K562 (cell line): Measurements from ENCODE around the gene GNB5. TPM values are rescaled to one million over a fixed set of nuclear protein-coding genes. Genes with fewer than 3 reads are reported as not detected.

Experiments
- ATAC-seq: fragments of 200-7000 bp; cut with Tn5 transposase; 3 replicates; pipeline ENCODE4 v1.9.1; 2020; ENCODE audit warnings: moderate library complexity
- BruUV-seq: library from RNA; stranded (reverse); fragments of 400-500 nt; replicated peaks from 2 replicates; lab custom pipeline; 2021; lab: Mats Ljungman, UMichigan
- CTCF ChIA-PET: fragments of 300-600 bp; formaldehyde crosslinking; extraction: SDS; loops from one replicate; lab custom pipeline; 2021; ENCODE audit warnings: low intra/inter-chr PET ratio; lab: Yijun Ruan, JAX
- POLR2A ChIA-PET: fragments of 300-600, 350-650 bp; sonication (Branson Sonifier 250); formaldehyde crosslinking; extraction: SDS; loops from one replicate; lab custom pipeline; 2021; ENCODE audit warnings: antibody characterized with exemption, inconsistent platforms; lab: Yijun Ruan, JAX
- DNase-seq, 4 experiments: peaks; one replicate each; pipeline versions ENCODE4 v3.0.0 to v3.0.0-alpha.2; 2011 to 2018; ENCODE audit warnings: low spot score in 3 of 4, mixed read lengths in 3 of 4; ENCODE audit errors: extremely low read depth in 1 of 4
- FAIRE-seq: peaks from 2 replicates; lab custom pipeline; 2011; peaks lifted over from hg19 to GRCh38; lab: Jason Lieb, UNC
- H2AFZ ChIP-seq: 2 replicates; pipeline ENCODE4 v1.6.0; 2011; ENCODE audit warnings: low read depth, low read length, control low read depth, inconsistent platforms
- H3K27ac ChIP-seq: fragments of 200-600 bp; 3 replicates; pipeline ENCODE4 v1.8.0; 2011; ENCODE audit warnings: low read depth, mild to moderate bottlenecking, control low read depth, inconsistent platforms, low read length, moderate library complexity, mixed read lengths; ENCODE audit errors: extremely low read depth
- H3K27me3 ChIP-seq, 2 experiments: fragments of 300-600 bp in 1 of 2; 2 replicates in 1 of 2; 3 replicates in 1 of 2; pipeline versions ENCODE4 v1.6.0 to v1.8.0; 2011; ENCODE audit warnings: inconsistent platforms in 2 of 2, low read length in 2 of 2, mild to moderate bottlenecking in 1 of 2, mixed read lengths in 1 of 2, moderate library complexity in 1 of 2; ENCODE audit not compliant: control insufficient read depth in 2 of 2, insufficient read depth in 2 of 2
- H3K36me3 ChIP-seq: fragments of 300-600 bp; 3 replicates; pipeline ENCODE4 v1.8.0; 2011; ENCODE audit warnings: mild to moderate bottlenecking, low read length, inconsistent platforms; ENCODE audit not compliant: control insufficient read depth, insufficient read depth
- H3K4me1 ChIP-seq, 2 experiments: fragments of 200-600 bp in 1 of 2; replicated peaks in 1 of 2; 2 replicates in 1 of 2; 3 replicates in 1 of 2; pipeline versions ENCODE4 v1.5.1 to v1.8.0; 2011; ENCODE audit warnings: inconsistent platforms in 2 of 2, low read length in 2 of 2, mild to moderate bottlenecking in 1 of 2, mixed read lengths in 1 of 2, moderate library complexity in 1 of 2; ENCODE audit not compliant: control insufficient read depth in 2 of 2, insufficient read depth in 2 of 2
- H3K4me2 ChIP-seq: 2 replicates; pipeline ENCODE4 v1.6.1; 2011; ENCODE audit warnings: low read length, control low read depth, inconsistent platforms, mixed read lengths; ENCODE audit not compliant: insufficient read depth
- H3K4me3 ChIP-seq: fragments of 200-600 bp; sonication (generic), shearing (Covaris generic); 2 replicates; pipeline ENCODE4 v1.5.1; 2016; ENCODE audit warnings: control low read depth, inconsistent platforms
- H3K79me2 ChIP-seq: fragments of 200-600 bp; 3 replicates; pipeline ENCODE4 v1.8.0; 2011; ENCODE audit warnings: low read length, inconsistent platforms; ENCODE audit not compliant: control insufficient read depth, insufficient read depth
- H3K9ac ChIP-seq, 2 experiments: 2 replicates each; pipeline versions ENCODE4 v1.6.0 to v1.6.1; 2011; ENCODE audit warnings: low read depth in 2 of 2, low read length in 2 of 2, control low read depth in 1 of 2, inconsistent platforms in 1 of 2, mild to moderate bottlenecking in 1 of 2, mixed read lengths in 1 of 2; ENCODE audit not compliant: insufficient read depth in 1 of 2
- H3K9me1 ChIP-seq: one replicate; pipeline ENCODE4 v1.6.0; 2011; ENCODE audit warnings: inconsistent platforms, mild to moderate bottlenecking, low read length, moderate library complexity; ENCODE audit not compliant: control insufficient read depth, insufficient read depth
- H3K9me3 ChIP-seq: replicated peaks from 2 replicates; pipeline ENCODE4 v1.5.1; 2011; ENCODE audit warnings: low read depth, low read length, inconsistent platforms; ENCODE audit not compliant: control insufficient read depth, insufficient read depth
- H4K20me1 ChIP-seq: replicated peaks from 2 replicates; pipeline ENCODE4 v1.6.1; 2011; ENCODE audit warnings: low read length, inconsistent platforms, mixed read lengths; ENCODE audit not compliant: control insufficient read depth, insufficient read depth
- CBX8 ChIP-seq: fragments of 200-600 bp; sonication (generic); IDR thresholded peaks from 2 replicates; pipeline ENCODE4 v1.6.1; 2012; ENCODE audit warnings: borderline replicate concordance, mixed run types, low read depth, mild to moderate bottlenecking, moderate library complexity, mixed read lengths, low read length, control low read depth, inconsistent platforms; ENCODE audit not compliant: poor library complexity, severe bottlenecking; ENCODE audit errors: extremely low read depth
- HDAC6 ChIP-seq: IDR thresholded peaks from 2 replicates; pipeline ENCODE4 v1.6.1; 2012; ENCODE audit warnings: low read depth, mild to moderate bottlenecking, control low read depth, inconsistent platforms, low read length, moderate library complexity
- MAFG ChIP-seq: fragments of 450-650 bp; conservative IDR thresholded peaks from 2 replicates; pipeline ENCODE4 v1.6.1; 2016; ENCODE audit warnings: missing genetic modification characterization, missing compliant biosample characterization
- ZNF316 ChIP-seq: fragments of 450-650 bp; IDR thresholded peaks from 2 replicates; pipeline ENCODE4 v1.6.1; 2016
- WGBS: fragments of 100-300 bp; shearing (Covaris generic); methylation state at CpG from one replicate; pipeline ENCODE4 v1.1.6; 2016; ENCODE audit warnings: low coverage, mixed read lengths; ENCODE audit not compliant: insufficient coverage; ENCODE audit errors: missing lambda C conversion rate; 5-methylcytosine and 5-hydroxymethylcytosine counted together
- in situ Hi-C: fragments of 300-500 bp; cut with MboI; formaldehyde crosslinking; loops from 4 replicates; pipeline ENCODE4 v1.15.0; 2018; ENCODE audit warnings: inconsistent platforms, mixed read lengths
- intact Hi-C: fragments of 100-400 bp; cut with micrococcal nuclease; formaldehyde crosslinking; loops from 2 replicates; pipeline ENCODE4 v1.14.2; 2022
- polyA plus RNA-seq, 8 experiments: library from polyadenylated mRNA; depleted of rRNA in 4 of 8; stranded (reverse) in 5 of 8; unstranded in 3 of 8; fragments of >200 nt; fragmentation: Nextera tagmentation in 2 of 8; fragmentation: Illumina TruSeq in 1 of 8; extraction: Ambion mirVana in 2 of 8; extraction: Trizol in 1 of 8; gene quantifications; 2 replicates each; pipeline versions ENCODE4 v1.2.1 to v1.2.3, GENCODE V29; 2011 to 2014; ENCODE audit warnings: inconsistent platforms in 1 of 8, missing spikeins in 1 of 8
- total RNA-seq, 7 experiments: library from RNA; depleted of rRNA in 6 of 7; stranded (reverse); fragments of >200 nt in 6 of 7; fragmentation: Illumina TruSeq in 2 of 7; extraction: Trizol in 2 of 7; gene quantifications; 2 replicates each; pipeline versions ENCODE4 v1.2.1 to v1.2.3, GENCODE V29; 2011 to 2021; ENCODE audit warnings: low replicate concordance in 1 of 7
- TF ChIP-seq, protein P1 (sequence below): sonication (generic); formaldehyde crosslinking; IDR thresholded peaks from 2 replicates; pipeline ENCODE4 v1.8.0; 2022; ENCODE audit warnings: mild to moderate bottlenecking, missing genetic modification reagents

Gene GNB5
- total and polyA plus RNA-seq, 9 of the 15 experiments (the other 6 are each of a cell fraction or from before 2014, with no cell fraction given): 0.11 to 2.1 (median 0.77) TPM

DNA sequence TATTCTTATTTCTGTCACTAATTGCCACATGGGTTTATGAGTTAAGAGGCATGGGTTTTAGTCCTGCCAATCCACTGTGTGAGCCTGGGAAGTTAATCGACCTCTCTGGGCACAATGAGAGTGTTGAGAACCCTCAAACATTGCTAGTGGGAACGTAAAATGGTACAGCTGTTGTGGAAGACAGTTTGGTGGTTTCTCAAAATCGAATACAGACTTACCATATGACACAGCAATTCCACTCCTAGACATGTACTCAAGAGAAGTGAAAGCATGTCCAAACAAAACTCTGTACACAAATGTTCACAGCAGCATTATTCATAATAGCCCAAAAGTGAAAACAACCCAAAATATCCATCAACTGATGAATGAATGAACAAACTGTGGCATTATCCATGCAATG, 5.7 kb upstream of the GNB5 start:
- no peak for ATAC-seq
- in situ Hi-C loops: no loop called here
- no TSS peak for BruUV-seq

GRCh38 chr15:52193791-52194190, 2.6 kb upstream of the GNB5 start:
- H3K4me1 ChIP-seq: no peaks in the 10 kb centered on the region; a peak in 1 of 5 replicates
- DNase-seq: no peak
- no peaks in the 10 kb centered on the region for H3K9me1 ChIP-seq
- no peak overlapping the region for H2AFZ ChIP-seq
- in situ Hi-C loops: no loop called here
- no peak overlapping the region for H3K9ac ChIP-seq
- H3K79me2 ChIP-seq: no peaks in the 10 kb centered on the region
- no peaks in the 10 kb centered on the region for H3K36me3 ChIP-seq
- CTCF ChIA-PET: interaction anchor here (0.6 kb wide), 1 partner anchor 681 kb away, joined by 3 read pairs; no protein-coding TSS in a partner anchor
- TF ChIP-seq HDAC6 (no peak), CBX8 (peak; percentile 6)
- TF ChIP-seq, all 486 proteins: peak for 1
- no peak overlapping the region for H3K4me2 ChIP-seq
- WGBS: 0% methylated on average over 1 of the region's 1 CpG
- no peak overlapping the region for H3K27ac ChIP-seq
- ATAC-seq (no peak), FAIRE-seq (peak; percentile 42)
- POLR2A ChIA-PET: interaction anchor here (1.1 to 2.1 kb wide), 3 partner anchors 10 to 23 kb away, joined by 3 to 10 read pairs (median 3); no protein-coding TSS in a partner anchor
- peaks cover 26 to 35% of the 10 kb centered on the region in 2 experiments for H3K27me3 ChIP-seq
- H4K20me1 ChIP-seq: no peaks in the 10 kb centered on the region
- BruUV-seq: no TSS peak
- no peaks in the 10 kb centered on the region for H3K9me3 ChIP-seq
- intact Hi-C loops: no loop called here
- no peak overlapping the region for H3K4me3 ChIP-seq

More for the DNA sequence above, 5.7 kb upstream of the GNB5 start:
- DNase-seq (no peak), FAIRE-seq (no peak)
- Histone ChIP-seq H3K4me1 (no peaks in the 10 kb centered on the region), H2AFZ (no peak overlapping the region), H3K4me3 (no peak overlapping the region), H3K9ac (no peak overlapping the region), H3K9me1 (no peaks in the 10 kb centered on the region), H3K27ac (no peak overlapping the region), H3K4me2 (no peak overlapping the region), H3K36me3 (no peaks in the 10 kb centered on the region), H3K9me3 (no peaks in the 10 kb centered on the region), H3K79me2 (no peaks in the 10 kb centered on the region), H3K27me3 (peaks cover 13 to 19% of the 10 kb centered on the region in 2 experiments), H4K20me1 (no peaks in the 10 kb centered on the region)
- CTCF ChIA-PET: no interaction called here
- 0% methylated on average over 3 of the region's 3 CpGs for WGBS
- POLR2A ChIA-PET: interaction anchor here (0.9 to 1.0 kb wide), 2 partner anchors 9 to 12 kb away, joined by 4 read pairs; no protein-coding TSS in a partner anchor
- intact Hi-C loops: no loop called here
- TF ChIP-seq ZNF316 (0 out of 2 replicates have a peak, but pooled peaks have one; percentile 9), MAFG (tag) (peak; percentile 30; the same call in 1 of the 2 replicates)
- TF ChIP-seq, protein P1, sequence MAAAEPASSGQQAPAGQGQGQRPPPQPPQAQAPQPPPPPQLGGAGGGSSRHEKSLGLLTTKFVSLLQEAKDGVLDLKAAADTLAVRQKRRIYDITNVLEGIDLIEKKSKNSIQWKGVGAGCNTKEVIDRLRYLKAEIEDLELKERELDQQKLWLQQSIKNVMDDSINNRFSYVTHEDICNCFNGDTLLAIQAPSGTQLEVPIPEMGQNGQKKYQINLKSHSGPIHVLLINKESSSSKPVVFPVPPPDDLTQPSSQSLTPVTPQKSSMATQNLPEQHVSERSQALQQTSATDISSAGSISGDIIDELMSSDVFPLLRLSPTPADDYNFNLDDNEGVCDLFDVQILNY (CRISPR knock-in tag): no peak
